K562 (cell line): ENCODE results near the gene CRYBG2. TPM values are rescaled to one million over a fixed set of nuclear protein-coding genes. Genes with fewer than 3 reads are reported as not detected.

Experiments
- CBFA2T2 ChIP-seq: fragments of 450-650 bp; conservative IDR thresholded peaks from 2 replicates; pipeline ENCODE4 v1.6.1; 2017; ENCODE audit warnings: mild to moderate bottlenecking
- GABPB1 ChIP-seq: sonication (generic); formaldehyde crosslinking; IDR thresholded peaks from 2 replicates; pipeline ENCODE4 v1.8.0; 2022; ENCODE audit warnings: mild to moderate bottlenecking, missing genetic modification reagents
- LCOR ChIP-seq: sonication (generic); formaldehyde crosslinking; IDR thresholded peaks from 2 replicates; pipeline ENCODE4 v1.8.0; 2022; ENCODE audit warnings: mild to moderate bottlenecking, missing genetic modification reagents
- MIER1 ChIP-seq: fragments of 450-650 bp; IDR thresholded peaks from 2 replicates; pipeline ENCODE4 v1.6.1; 2016; ENCODE audit warnings: antibody characterized with exemption, mild to moderate bottlenecking, low read depth
- MXI1 ChIP-seq: IDR thresholded peaks from 2 replicates; pipeline ENCODE4 v1.6.1; 2011; ENCODE audit warnings: low read depth, mild to moderate bottlenecking, improper control_type of control experiment, low read length
- MYBL2 ChIP-seq, 2 experiments: fragments of 450-650 bp in 1 of 2; sonication (generic) in 1 of 2; formaldehyde crosslinking in 1 of 2; IDR thresholded peaks; 2 replicates each; pipeline versions ENCODE4 v1.6.1 to v1.8.1; 2017 to 2022; ENCODE audit warnings: borderline replicate concordance in 1 of 2, inconsistent platforms in 1 of 2, low read depth in 1 of 2, mild to moderate bottlenecking in 1 of 2, missing genetic modification reagents in 1 of 2, moderate library complexity in 1 of 2
- PML ChIP-seq: IDR thresholded peaks from 2 replicates; pipeline ENCODE4 v1.6.1; 2012; ENCODE audit warnings: low read length, inconsistent platforms
- POLR2A ChIP-seq: fragments of 450-650 bp; conservative IDR thresholded peaks from 2 replicates; pipeline ENCODE4 v1.6.1; 2016
- POLR2AphosphoS2 ChIP-seq: IDR thresholded peaks from 2 replicates; pipeline ENCODE4 v1.6.1; 2012; ENCODE audit warnings: low read length, improper control_type of control experiment
- RAD21 ChIP-seq, 2 experiments: fragments of 250-450 bp in 1 of 2; fragments of 450-650 bp in 1 of 2; sonication (Bioruptor Pico) in 1 of 2; formaldehyde crosslinking in 1 of 2; IDR thresholded peaks in 1 of 2; conservative IDR thresholded peaks in 1 of 2; 2 replicates each; pipeline versions ENCODE4 v1.4.0 to v1.8.0; 2020 to 2022; ENCODE audit warnings: mild to moderate bottlenecking in 2 of 2, moderate library complexity in 1 of 2
- RBFOX2 ChIP-seq: fragments of 200-400 bp; formaldehyde crosslinking; IDR thresholded peaks from 2 replicates; pipeline ENCODE4 v1.6.1; 2017; ENCODE audit warnings: low read depth, mild to moderate bottlenecking, low read length, moderate library complexity
- SIN3A ChIP-seq, 2 experiments: fragments of 150-350 bp in 1 of 2; IDR thresholded peaks; 2 replicates each; pipeline ENCODE4 v1.6.1; 2011 to 2016; ENCODE audit warnings: borderline replicate concordance in 2 of 2, low read depth in 2 of 2, low read length in 2 of 2, mild to moderate bottlenecking in 2 of 2, moderate library complexity in 2 of 2; ENCODE audit not compliant: control insufficient read depth in 1 of 2
- SPI1 ChIP-seq: IDR thresholded peaks from 2 replicates; pipeline ENCODE4 v1.6.1; 2011; ENCODE audit warnings: low read depth, low read length, control low read depth, borderline replicate concordance
- TRIM28 ChIP-seq: fragments of 450-650 bp; IDR thresholded peaks from 2 replicates; pipeline ENCODE4 v1.6.1; 2017
- ZBTB2 ChIP-seq: fragments of 450-650 bp; IDR thresholded peaks from 2 replicates; pipeline ENCODE4 v1.6.1; 2016; ENCODE audit warnings: antibody characterized with exemption
- ZEB2 ChIP-seq: fragments of 450-650 bp; IDR thresholded peaks from 2 replicates; pipeline ENCODE4 v1.6.1; 2016
- ZNF318 ChIP-seq, 2 experiments: fragments of 450-650 bp; IDR thresholded peaks; 2 replicates each; pipeline ENCODE4 v1.6.1; 2016; ENCODE audit warnings: mild to moderate bottlenecking in 2 of 2, borderline replicate concordance in 1 of 2, low read depth in 1 of 2, moderate library complexity in 1 of 2
- ZZZ3 ChIP-seq: fragments of 450-650 bp; IDR thresholded peaks from 2 replicates; pipeline ENCODE4 v1.6.1; 2016; ENCODE audit warnings: antibody characterized with exemption, mild to moderate bottlenecking, moderate library complexity
- polyA plus RNA-seq, 8 experiments: library from polyadenylated mRNA; depleted of rRNA in 4 of 8; stranded (reverse) in 5 of 8; unstranded in 3 of 8; fragments of >200 nt; fragmentation: Nextera tagmentation in 2 of 8; fragmentation: Illumina TruSeq in 1 of 8; extraction: Ambion mirVana in 2 of 8; extraction: Trizol in 1 of 8; gene quantifications; 2 replicates each; pipeline versions ENCODE4 v1.2.1 to v1.2.3, GENCODE V29; 2011 to 2014; ENCODE audit warnings: inconsistent platforms in 1 of 8, missing spikeins in 1 of 8
- total RNA-seq, 7 experiments: library from RNA; depleted of rRNA in 6 of 7; stranded (reverse); fragments of >200 nt in 6 of 7; fragmentation: Illumina TruSeq in 2 of 7; extraction: Trizol in 2 of 7; gene quantifications; 2 replicates each; pipeline versions ENCODE4 v1.2.1 to v1.2.3, GENCODE V29; 2011 to 2021; ENCODE audit warnings: low replicate concordance in 1 of 7

The CRYBG2 gene
- total and polyA plus RNA-seq, 9 of the 15 experiments (the other 6 are each of a cell fraction or from before 2014, with no cell fraction given): 0.39 to 8.5 (median 3.7) TPM

- TF ChIP-seq SPI1 (peak; percentile 99), PML (peak; percentile 93), MYBL2 (IDR thresholded peaks at IDR 0.05; ENCODE audit: low read depth) (no peak), MYBL2 (CRISPR knock-in tag; IDR thresholded peaks at IDR 0.05; ENCODE audit: borderline replicate concordance) (no peak), MXI1 (peak; percentile 92), GABPB1 (peak; percentile 80), POLR2A (peak; percentile 77), LCOR (CRISPR knock-in tag) (peak; percentile 91), ZZZ3 (no peak), TRIM28 (peak; percentile 82; the same call in 1 of the 2 replicates), MIER1 (peak; percentile 61; the same call in 1 of the 2 replicates), POLR2AphosphoS2 (no peak), ZNF318 (IDR thresholded peaks at IDR 0.05; ENCODE audit: borderline replicate concordance in 1 of 2, low read depth in 1 of 2) (peak in 1 of 2 experiments; percentile 99; a peak in 2 of 4 replicates), ZBTB2 (peak; percentile 81; the same call in 1 of the 2 replicates), SIN3A (IDR thresholded peaks at IDR 0.05; ENCODE audit: borderline replicate concordance in 2 of 2, control insufficient read depth in 1 of 2, low read depth in 2 of 2, low read length in 2 of 2) (peak; percentile 92 to 99), RBFOX2 (peak; percentile 71), RAD21 (CRISPR knock-in tag; conservative IDR thresholded peaks at IDR 0.05 in 1 of 2, IDR thresholded peaks at IDR 0.05 in 1 of 2) (peak in 1 of 2 experiments; percentile 22; a peak in 1 of 4 replicates), CBFA2T2 (peak; percentile 95), ZEB2 (peak; percentile 91)
Observed at GRCh38 chr1:26378088-26378878, 24.4 kb upstream of the CRYBG2 start (continued).
